H1 (cell line): ENCODE measurements around the gene RTTN. TPM values are rescaled to one million over a fixed set of nuclear protein-coding genes. Genes with fewer than 3 reads are reported as not detected.

ENCODE experiments used
- CTCF ChIA-PET: fragments of 300-600 bp; sonication (Branson Sonifier 250); formaldehyde crosslinking; loops from one replicate; lab custom pipeline; 2021; ENCODE audit not compliant: partially characterized antibody; lab: Charles Lee
- POLR2A ChIA-PET: fragments of 300-600 bp; sonication (Branson Sonifier 250); formaldehyde crosslinking; loops from one replicate; lab custom pipeline; 2021; ENCODE audit warnings: inconsistent platforms; ENCODE audit not compliant: partially characterized antibody; lab: Charles Lee
- DNase-seq, 2 experiments: peaks; one replicate each; pipeline versions ENCODE4 v3.0.0 to v3.0.0-alpha.2; 2010 to 2022; ENCODE audit warnings: low spot score in 2 of 2, low read depth in 1 of 2, mixed read lengths in 1 of 2
- FAIRE-seq: peaks from 2 replicates; lab custom pipeline; 2011; peaks lifted over from hg19 to GRCh38; lab: Jason Lieb, UNC
- H2AFZ ChIP-seq: 2 replicates; pipeline ENCODE4 v1.8.1; 2012; ENCODE audit warnings: low read length, inconsistent platforms
- H2AK5ac ChIP-seq: 2 replicates; pipeline ENCODE4 v1.6.1; 2013; ENCODE audit warnings: low read depth, low read length
- H2BK120ac ChIP-seq: replicated peaks from 2 replicates; pipeline ENCODE3; 2013; ENCODE audit warnings: low read depth, low read length, inconsistent platforms
- H2BK12ac ChIP-seq: 2 replicates; pipeline ENCODE4 v1.6.1; 2013; ENCODE audit warnings: low read depth, low read length
- H2BK15ac ChIP-seq: 2 replicates; pipeline ENCODE4 v1.6.1; 2013; ENCODE audit warnings: low read length
- H2BK20ac ChIP-seq: 2 replicates; pipeline ENCODE4 v1.6.1; 2013; ENCODE audit warnings: low read length
- H2BK5ac ChIP-seq: 2 replicates; pipeline ENCODE4 v1.6.1; 2013; ENCODE audit warnings: low read depth, low read length
- H3K14ac ChIP-seq: 2 replicates; pipeline ENCODE4 v1.6.1; 2013; ENCODE audit warnings: inconsistent platforms; ENCODE audit not compliant: insufficient read length
- H3K18ac ChIP-seq: 2 replicates; pipeline ENCODE4 v1.6.1; 2013; ENCODE audit warnings: low read length; ENCODE audit errors: extremely low read depth
- H3K23ac ChIP-seq: 2 replicates; pipeline ENCODE4 v1.6.1; 2013; ENCODE audit warnings: inconsistent platforms; ENCODE audit not compliant: insufficient read length
- H3K23me2 ChIP-seq: 2 replicates; pipeline ENCODE4 v1.6.1; 2013; ENCODE audit warnings: low read depth, low read length
- H3K27ac ChIP-seq: 2 replicates; pipeline ENCODE4 v1.6.1; 2011; ENCODE audit warnings: low read depth, low read length, inconsistent platforms
- H3K27me3 ChIP-seq, 4 experiments: replicated peaks in 1 of 4; 1 replicate in 1 of 4; 2 replicates in 3 of 4; pipeline versions ENCODE4 v1.6.1 to v1.8.1; 2011 to 2013; ENCODE audit warnings: low read length in 3 of 4, mild to moderate bottlenecking in 3 of 4, inconsistent platforms in 2 of 4, mixed read lengths in 2 of 4, moderate library complexity in 1 of 4; ENCODE audit not compliant: control insufficient read depth in 3 of 4, insufficient read depth in 3 of 4; ENCODE audit errors: extremely low read depth in 1 of 4
- H3K36me3 ChIP-seq, 4 experiments: 2 replicates each; pipeline versions ENCODE4 v1.6.1 to v1.8.1; 2011 to 2013; ENCODE audit warnings: mild to moderate bottlenecking in 4 of 4, low read length in 3 of 4, moderate library complexity in 2 of 4, control low read depth in 1 of 4, inconsistent platforms in 1 of 4; ENCODE audit not compliant: insufficient read depth in 4 of 4, control insufficient read depth in 2 of 4
- H3K4ac ChIP-seq: replicated peaks from 2 replicates; pipeline ENCODE3; 2013; ENCODE audit warnings: low read length, low read depth, mixed read lengths, inconsistent platforms; ENCODE audit not compliant: insufficient read length
- H3K4me1 ChIP-seq, 4 experiments: replicated peaks in 1 of 4; 1 replicate in 1 of 4; 2 replicates in 3 of 4; pipeline versions ENCODE4 v1.6.1 to v1.8.1; 2011 to 2013; ENCODE audit warnings: low read length in 3 of 4, inconsistent platforms in 2 of 4, mixed read lengths in 1 of 4; ENCODE audit not compliant: insufficient read depth in 4 of 4, control insufficient read depth in 3 of 4
- H3K4me2 ChIP-seq, 2 experiments: 2 replicates each; pipeline versions ENCODE4 v1.6.1 to v1.8.1; 2011 to 2013; ENCODE audit warnings: low read depth in 2 of 2, low read length in 2 of 2, control low read depth in 1 of 2, inconsistent platforms in 1 of 2, mild to moderate bottlenecking in 1 of 2; ENCODE audit not compliant: insufficient read depth in 1 of 2
- H3K4me3 ChIP-seq, 4 experiments: fragments of 200-600, 300-600 bp in 1 of 4; sonication (generic), shearing (Covaris generic), sonication (Bioruptor Twin) in 1 of 4; 2 replicates each; pipeline versions ENCODE4 v1.5.1 to v1.8.1; 2011 to 2016; ENCODE audit warnings: low read length in 4 of 4, low read depth in 3 of 4, control low read depth in 2 of 4, inconsistent platforms in 2 of 4, mild to moderate bottlenecking in 2 of 4, mixed read lengths in 1 of 4, moderate library complexity in 1 of 4; ENCODE audit not compliant: insufficient read depth in 2 of 4; ENCODE audit errors: extremely low read depth in 1 of 4
- H3K56ac ChIP-seq: replicated peaks from 2 replicates; pipeline ENCODE3; 2013; ENCODE audit warnings: low read depth, mild to moderate bottlenecking, mixed read lengths, low read length, inconsistent platforms; ENCODE audit not compliant: insufficient read length
- H3K79me1 ChIP-seq: 2 replicates; pipeline ENCODE4 v1.6.1; 2013; ENCODE audit warnings: low read depth, low read length, control low read depth
- H3K79me2 ChIP-seq, 2 experiments: 2 replicates each; pipeline versions ENCODE4 v1.6.1 to v1.8.1; 2012 to 2013; ENCODE audit warnings: low read length in 2 of 2, mild to moderate bottlenecking in 2 of 2, inconsistent platforms in 1 of 2; ENCODE audit not compliant: insufficient read depth in 2 of 2, control insufficient read depth in 1 of 2
- H3K9ac ChIP-seq, 4 experiments: replicated peaks in 1 of 4; 1 replicate in 1 of 4; 2 replicates in 3 of 4; pipeline versions ENCODE4 v1.6.1 to v1.8.1; 2011 to 2013; ENCODE audit warnings: low read depth in 3 of 4, low read length in 3 of 4, control low read depth in 2 of 4, mild to moderate bottlenecking in 2 of 4, moderate library complexity in 2 of 4, inconsistent platforms in 1 of 4; ENCODE audit errors: extremely low read depth in 1 of 4
- H3K9me3 ChIP-seq, 2 experiments: 2 replicates each; pipeline versions ENCODE4 v1.6.1 to v1.8.1; 2012 to 2013; ENCODE audit warnings: mild to moderate bottlenecking in 2 of 2, moderate library complexity in 2 of 2, control low read depth in 1 of 2, inconsistent platforms in 1 of 2, low read depth in 1 of 2, low read length in 1 of 2, mixed read lengths in 1 of 2; ENCODE audit not compliant: insufficient read depth in 2 of 2
- H4K20me1 ChIP-seq, 2 experiments: replicated peaks in 1 of 2; 2 replicates each; pipeline versions ENCODE3 to v1.8.1; 2011 to 2013; ENCODE audit warnings: inconsistent platforms in 2 of 2, low read length in 2 of 2, mild to moderate bottlenecking in 1 of 2; ENCODE audit not compliant: insufficient read depth in 2 of 2, control insufficient read depth in 1 of 2
- H4K5ac ChIP-seq: 2 replicates; pipeline ENCODE4 v1.6.1; 2013; ENCODE audit warnings: low read length, low read depth, mixed read lengths, inconsistent platforms; ENCODE audit not compliant: insufficient read length
- H4K8ac ChIP-seq: 2 replicates; pipeline ENCODE4 v1.8.0; 2013; ENCODE audit warnings: mild to moderate bottlenecking, moderate library complexity, low read length, inconsistent platforms; ENCODE audit not compliant: insufficient read depth; ENCODE audit errors: extremely low read depth
- H4K91ac ChIP-seq: replicated peaks from 2 replicates; pipeline ENCODE3; 2013; ENCODE audit warnings: low read length, mixed read lengths, inconsistent platforms; ENCODE audit not compliant: insufficient read length
- CHD1 ChIP-seq: IDR thresholded peaks from 2 replicates; pipeline ENCODE4 v1.6.1; 2012; ENCODE audit warnings: low read depth, low read length, improper control_type of control experiment
- CREB1 ChIP-seq: IDR thresholded peaks from 2 replicates; pipeline ENCODE4 v1.6.1; 2012; ENCODE audit warnings: inconsistent platforms
- CTCF ChIP-seq, 3 experiments: IDR thresholded peaks; 1 replicate in 2 of 3; 2 replicates in 1 of 3; pipeline versions ENCODE4 v1.5.1 to v1.6.1; 2011; ENCODE audit warnings: low read length in 3 of 3, mild to moderate bottlenecking in 3 of 3, inconsistent platforms in 2 of 3, low read depth in 1 of 3, moderate library complexity in 1 of 3; ENCODE audit not compliant: insufficient read depth in 1 of 3; ENCODE audit errors: control extremely low read depth in 1 of 3
- E2F6 ChIP-seq: IDR thresholded peaks from 2 replicates; pipeline ENCODE4 v1.6.1; 2012; ENCODE audit warnings: inconsistent platforms
- GABPA ChIP-seq: IDR thresholded peaks from 2 replicates; pipeline ENCODE4 v1.6.1; 2011; ENCODE audit warnings: mild to moderate bottlenecking, low read length, moderate library complexity, borderline replicate concordance; ENCODE audit not compliant: insufficient read depth
- JUND ChIP-seq: IDR thresholded peaks from 2 replicates; pipeline ENCODE4 v1.6.1; 2011; ENCODE audit warnings: mild to moderate bottlenecking, improper control_type of control experiment, low read length
- KDM5A ChIP-seq: fragments of 200-600 bp; IDR thresholded peaks from 2 replicates; pipeline ENCODE4 v1.7.1; 2012; ENCODE audit warnings: mild to moderate bottlenecking, low read length, inconsistent platforms, mixed read lengths
- RXRA ChIP-seq: IDR thresholded peaks from 2 replicates; pipeline ENCODE4 v1.6.1; 2011; ENCODE audit warnings: low read depth, mild to moderate bottlenecking, low read length, moderate library complexity; ENCODE audit not compliant: insufficient read depth
- SP1 ChIP-seq: IDR thresholded peaks from 2 replicates; pipeline ENCODE4 v1.6.1; 2011; ENCODE audit warnings: low read depth, low read length
- TEAD4 ChIP-seq: IDR thresholded peaks from 2 replicates; pipeline ENCODE4 v1.6.1; 2012; ENCODE audit warnings: low read depth, low read length, inconsistent platforms, mixed read lengths
- whole genome bisulfite sequencing, 2 experiments: shearing (Covaris generic) in 1 of 2; methylation state at CpG; one replicate each; pipeline versions ENCODE4 v1.1.6 to v1.1.7; 2013 to 2015; ENCODE audit warnings: low lambda C conversion rate in 2 of 2, mixed read lengths in 2 of 2, inconsistent platforms in 1 of 2, low coverage in 1 of 2, missing lambda C conversion rate in 1 of 2; ENCODE audit not compliant: insufficient replicate concordance in 2 of 2, insufficient coverage in 1 of 2, insufficient read length in 1 of 2; ENCODE audit errors: extremely low coverage in 1 of 2, missing lambda C conversion rate in 1 of 2; 5-methylcytosine and 5-hydroxymethylcytosine counted together
- polyA plus RNA-seq, 7 experiments: library from polyadenylated mRNA; depleted of rRNA in 3 of 7; stranded (reverse) in 5 of 7; unstranded in 2 of 7; fragments of >200 nt in 5 of 7; fragments of 200-250 nt in 2 of 7; gene quantifications; 1 replicate in 5 of 7; 2 replicates in 1 of 7; 4 replicates in 1 of 7; pipeline versions ENCODE4 v1.2.1 to v1.2.3, GENCODE V29; 2011 to 2013; ENCODE audit warnings: missing spikeins in 2 of 7, mixed read lengths in 2 of 7
- total RNA-seq: library from RNA; stranded (reverse); fragmentation: NEBNext Ultra II Directional; extraction: Animal tissue kit (Norgen Biotek cat#: 25700); gene quantifications from 2 replicates; pipeline ENCODE4 v1.2.1, GENCODE V29; 2021

Gene RTTN
- total and polyA plus RNA-seq, 2 of the 8 experiments (the other 6 are each of a cell fraction or from before 2014, with no cell fraction given): 9.1 to 21.4 TPM

- H2BK5ac ChIP-seq: no peak overlapping the region
- ChIA-PET POLR2A (no interaction called here), CTCF (interaction anchor here (0.6 to 1.5 kb wide), 3 partner anchors 54 to 155 kb away, joined by 3 to 5 read pairs (median 4); no protein-coding TSS in a partner anchor)
- no peak overlapping the region for H3K4me2 ChIP-seq
- H2BK120ac ChIP-seq: no peak overlapping the region
- H3K79me2 ChIP-seq: no peaks in the 10 kb centered on the region
- no peaks in the 10 kb centered on the region for H3K79me1 ChIP-seq
- H3K27me3 ChIP-seq: no peaks in the 10 kb centered on the region
- no peak overlapping the region for H3K4ac ChIP-seq
- no peak overlapping the region for H3K56ac ChIP-seq
- H3K23ac ChIP-seq: no peak overlapping the region
- H2AFZ ChIP-seq: no peak overlapping the region
- H3K18ac ChIP-seq: no peak overlapping the region
- no peak overlapping the region for H2BK15ac ChIP-seq
- no peaks in the 10 kb centered on the region for H3K9me3 ChIP-seq
- no peak overlapping the region for H3K27ac ChIP-seq
- no peak overlapping the region for H2BK20ac ChIP-seq
- H4K91ac ChIP-seq: no peak overlapping the region
- no peaks in the 10 kb centered on the region; a peak in 1 of 8 replicates for H3K36me3 ChIP-seq
- no peak overlapping the region for H2BK12ac ChIP-seq
- FAIRE-seq (no peak), DNase-seq (no peak)
- no peak overlapping the region for H3K14ac ChIP-seq
- H4K20me1 ChIP-seq: no peaks in the 10 kb centered on the region
- H3K4me3 ChIP-seq: no peak overlapping the region
- WGBS, 2 experiments: 83% methylated on average over 7 of the region's 7 CpGs; no CpG with 5 or more reads in 1 of the 2 experiments
- H3K23me2 ChIP-seq: no peaks in the 10 kb centered on the region
- no peak overlapping the region for H3K9ac ChIP-seq
- H3K4me1 ChIP-seq: peaks cover 5 to 8% (median 7%) of the 10 kb centered on the region in 4 experiments; a peak in 4 of 7 replicates
- no peak overlapping the region for H4K8ac ChIP-seq
- no peak overlapping the region for H2AK5ac ChIP-seq
- no peak overlapping the region for H4K5ac ChIP-seq
- TF ChIP-seq CREB1 (no peak), CHD1 (no peak), E2F6 (no peak), KDM5A (no peak), CTCF (IDR thresholded peaks at IDR 0.05; ENCODE audit: control extremely low read depth in 1 of 3, insufficient read depth in 1 of 3, low read depth in 1 of 3, low read length in 3 of 3) (no peak), RXRA (no peak), GABPA (no peak), SP1 (no peak), JUND (no peak), TEAD4 (no peak)
Measured at GRCh38 chr18:69996951-69997798, 208.3 kb downstream of the RTTN start.
